GM18951 (cell line): ENCODE results near the gene PTPRCAP.

Experiments used
- POLR2A ChIP-seq: IDR thresholded peaks from 4 replicates; pipeline ENCODE4 v1.6.1; 2011; ENCODE audit warnings: mild to moderate bottlenecking; ENCODE audit not compliant: insufficient read length, insufficient read depth; ENCODE audit errors: extremely low read depth
- in situ Hi-C: fragments of 300-500 bp; cut with MboI; formaldehyde crosslinking; loops from one replicate; pipeline ENCODE4 v1.12.0; 2022; ENCODE audit warnings: low sequenced_read_pairs, mixed read lengths, inconsistent platforms; ENCODE audit not compliant: unreplicated experiment

PTPRCAP gene

DNA sequence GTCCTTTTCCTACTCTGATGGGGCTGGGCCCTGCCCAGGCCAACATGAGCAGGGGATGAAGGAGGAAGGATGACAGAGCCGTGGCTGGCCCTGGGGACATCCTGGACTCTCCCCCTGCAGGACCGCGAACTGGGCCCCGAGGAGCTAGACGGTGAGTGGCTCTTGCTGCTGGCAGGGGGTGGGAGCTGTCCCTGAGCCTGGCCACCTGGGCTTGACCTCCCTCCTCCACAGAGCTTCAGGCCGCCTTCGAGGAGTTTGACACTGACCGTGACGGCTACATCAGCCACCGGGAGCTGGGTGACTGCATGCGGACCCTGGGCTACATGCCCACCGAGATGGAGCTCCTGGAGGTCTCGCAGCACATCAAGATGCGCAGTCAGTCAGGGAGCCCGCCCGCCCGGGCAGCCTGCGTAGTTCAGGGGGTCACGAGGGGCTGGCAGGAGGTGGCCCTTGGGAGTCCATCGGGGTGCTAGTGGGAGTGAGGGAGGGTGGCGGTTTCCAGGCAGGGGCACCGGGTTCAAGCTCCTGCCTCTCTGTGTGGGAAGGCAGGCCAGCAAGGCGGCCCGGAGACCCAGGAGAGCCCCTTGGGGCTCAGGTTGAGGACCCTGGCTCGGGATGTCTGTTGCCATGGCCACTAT lies 18.7 kb upstream of the PTPRCAP start:
- in situ Hi-C loops: no loop called here
- no peak for TF ChIP-seq POLR2A

GRCh38 chr11:67455054-67455453 lies 17.6 kb upstream of the PTPRCAP start, which contains the start of gene CABP4:
Gene CABP4, plus strand, starts transcription at chr11:67455354. Its CDS starts 70 bp downstream, at chr11:67455424.
- TF ChIP-seq POLR2A: no peak
- in situ Hi-C loops: no loop called here

DNA sequence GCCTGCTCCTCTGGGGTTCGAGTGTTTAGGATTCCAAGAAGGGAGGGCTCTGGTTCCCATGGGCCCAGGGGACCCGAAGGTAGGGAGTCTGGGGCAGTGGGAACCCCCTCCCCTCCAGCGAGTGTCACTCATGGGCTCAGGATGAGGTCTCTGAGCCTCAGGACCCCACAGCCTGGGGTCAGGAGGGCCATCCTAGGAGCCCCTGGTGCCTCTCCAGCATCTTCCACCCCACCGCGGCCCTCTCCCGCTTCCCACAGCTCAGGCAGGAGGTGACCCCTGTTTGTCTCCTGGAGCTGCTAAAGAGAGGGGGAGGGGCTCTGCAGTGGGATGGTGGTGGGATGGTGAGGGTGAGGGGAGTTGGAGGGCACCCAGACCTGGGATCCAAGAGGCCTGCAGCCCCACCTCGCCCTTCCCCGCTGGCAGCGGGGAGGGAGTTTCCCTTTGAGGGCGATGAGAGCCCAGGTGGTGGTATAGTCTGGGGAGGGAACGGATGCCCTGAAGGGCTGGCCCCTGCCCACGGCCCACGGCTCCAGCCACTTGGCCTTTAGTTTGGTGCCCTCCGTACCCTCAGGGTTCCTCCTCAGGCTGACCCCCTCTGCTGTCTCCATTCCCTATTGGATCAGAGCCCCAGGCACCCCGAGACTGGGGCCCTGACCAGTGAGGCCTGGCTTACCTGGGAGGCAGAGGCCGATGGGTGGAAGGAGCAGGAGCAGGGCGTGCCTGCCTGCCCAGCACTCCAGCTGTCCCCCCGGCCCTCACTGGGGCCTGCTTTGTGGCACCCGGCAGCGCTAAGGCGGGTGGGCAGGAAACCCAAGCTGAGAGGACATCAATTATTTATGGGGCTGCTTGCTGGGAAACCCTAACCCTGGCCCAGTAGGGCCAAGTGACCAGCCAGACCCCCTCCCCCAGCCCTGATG lies 16.6 kb upstream of the PTPRCAP start:
- in situ Hi-C loops: no loop called here
- no peak for TF ChIP-seq POLR2A

DNA sequence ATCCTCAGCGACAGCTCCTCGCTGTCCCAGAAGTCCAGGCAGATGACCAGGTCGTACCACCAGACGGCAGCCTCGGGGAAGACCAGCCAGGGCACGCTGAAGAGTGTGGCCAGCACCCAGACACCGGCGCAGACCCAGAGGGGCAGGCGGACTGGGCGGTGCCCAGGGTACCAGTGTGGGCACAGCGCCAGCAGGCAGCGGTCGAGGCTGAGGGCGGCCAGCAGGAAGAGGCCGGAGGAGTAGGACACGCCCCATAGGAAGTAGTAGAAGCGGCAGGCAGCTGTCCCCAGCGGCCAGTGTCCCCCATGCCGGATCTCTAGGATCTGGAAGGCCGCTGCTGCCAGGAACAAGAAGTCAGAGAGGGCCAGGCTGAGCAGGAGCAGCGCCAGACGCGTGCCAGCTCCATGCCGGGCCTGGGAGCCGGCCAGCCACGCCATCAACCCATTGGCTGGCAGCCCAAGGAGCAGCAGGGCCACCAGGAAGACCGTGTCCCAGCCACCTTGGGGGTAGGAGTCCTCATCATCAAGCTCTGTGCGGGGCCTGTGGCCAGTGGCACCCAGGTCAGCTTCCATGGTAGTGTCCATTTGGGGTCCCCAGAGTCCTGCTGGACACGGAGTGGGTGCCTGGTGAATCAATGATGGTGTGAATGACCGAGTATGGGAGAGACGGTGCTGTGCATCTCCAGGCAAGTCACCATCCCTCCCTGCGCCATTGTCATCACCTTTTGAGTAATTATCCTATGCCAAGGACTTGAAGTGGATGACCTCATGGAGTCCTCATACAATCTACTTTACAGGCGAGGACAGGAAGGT lies 14.9 kb upstream of the PTPRCAP start, which contains the start of gene GPR152:
TSS of gene GPR152 (minus strand) at position 589 of the 812 bp plus-strand sequence. CDS start at position 584, 5 bp downstream.
- TF ChIP-seq POLR2A: no peak
- in situ Hi-C loops: no loop called here

- in situ Hi-C loops: no loop called here
- TF ChIP-seq POLR2A: no peak
Observed at GRCh38 chr11:67451658-67451976, 14.1 kb upstream of the PTPRCAP start.

- in situ Hi-C loops: no loop called here
- TF ChIP-seq POLR2A: no peak
Observed at GRCh38 chr11:67450796-67451657, 13.5 kb upstream of the PTPRCAP start.

GRCh38 chr11:67449116-67449844 lies 11.8 kb upstream of the PTPRCAP start:
- TF ChIP-seq POLR2A: no peak

DNA sequence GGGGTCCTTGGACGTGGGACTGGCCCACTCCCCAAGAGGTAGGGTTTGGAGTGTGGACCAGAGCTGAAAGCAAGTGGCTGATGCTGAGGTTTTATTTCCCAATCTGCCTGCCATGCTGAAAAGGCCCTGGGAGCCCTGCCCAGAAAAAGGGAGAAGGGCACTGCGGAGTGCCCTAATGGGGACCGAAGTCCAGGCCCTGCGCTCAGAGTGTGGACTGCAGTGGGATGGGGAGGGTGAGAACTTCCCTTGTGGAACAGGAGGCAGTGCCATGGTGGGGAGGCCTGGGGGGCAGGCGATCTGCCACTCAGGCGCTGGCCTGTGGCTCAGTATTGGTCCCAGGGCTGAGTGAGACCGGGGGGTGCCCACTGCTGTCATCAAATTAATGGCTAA lies 10.7 kb upstream of the PTPRCAP start:
- in situ Hi-C loops: no loop called here
- TF ChIP-seq POLR2A: no peak

More at GRCh38 chr11:67449116-67449844, 11.8 kb upstream of the PTPRCAP start:
- in situ Hi-C loops: no loop called here

DNA sequence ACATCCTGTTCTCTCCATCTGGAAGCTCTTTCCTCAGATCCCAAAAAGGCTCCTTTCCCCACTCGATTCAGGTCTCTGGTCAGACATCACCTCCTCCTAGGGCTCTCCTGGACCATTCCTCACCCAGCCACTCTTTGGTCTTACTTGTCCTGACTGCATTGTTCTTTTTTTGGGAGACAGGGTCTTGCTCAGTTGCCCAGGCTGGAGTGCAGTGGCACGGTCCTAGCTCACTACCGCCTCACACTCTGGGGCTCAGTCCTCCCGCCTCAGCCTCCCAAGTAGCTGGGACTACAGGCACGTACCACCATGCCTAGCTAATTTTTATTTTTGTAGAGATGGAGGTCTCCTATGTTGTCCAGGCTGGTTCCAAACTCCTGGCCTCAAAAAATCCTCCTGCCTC lies 8.0 kb upstream of the PTPRCAP start:
- in situ Hi-C loops: no loop called here
- TF ChIP-seq POLR2A: no peak

GRCh38 chr11:67442504-67443404 lies 5.3 kb upstream of the PTPRCAP start:
- in situ Hi-C loops: no loop called here
- TF ChIP-seq POLR2A: no peak
